ENCODE results near the gene RGS10. TPM values are rescaled to one million over a fixed set of nuclear protein-coding genes. Genes with fewer than 3 reads are reported as not detected.

RGS10 gene
- polyA plus RNA-seq, 3 donors = 57.1 to 87.2 (median 75.8) TPM

DNA sequence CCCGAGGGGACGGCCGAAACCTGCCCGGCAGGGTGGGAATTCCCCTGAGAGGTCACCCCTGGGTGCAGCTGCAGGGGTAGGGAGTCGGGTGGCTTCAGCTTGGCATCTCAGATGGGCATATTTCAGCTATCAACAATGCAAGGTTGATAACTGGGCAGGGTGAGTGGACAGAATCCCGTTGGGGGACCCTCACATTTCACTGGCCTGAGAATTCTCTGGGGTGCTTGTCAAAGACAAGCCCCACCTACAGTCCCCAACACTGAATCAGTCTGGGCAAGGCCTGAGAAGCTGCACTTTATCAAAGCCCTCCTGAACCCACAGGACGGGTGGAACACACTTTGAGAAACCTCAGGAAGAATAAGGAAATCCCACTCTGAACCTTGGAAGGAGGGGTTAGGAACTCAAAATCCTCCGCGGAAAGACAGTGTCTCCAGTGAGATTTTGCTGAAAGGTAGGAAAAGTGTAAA is 3.1 kb downstream of the RGS10 start:
- 100% methylated on average over 2 of the region's 9 CpGs for WGBS (ENCODE audit: insufficient coverage)
- H3K4me1 ChIP-seq (ENCODE audit: control insufficient read depth in 1 of 2, insufficient read depth in 2 of 2, low read length in 2 of 2) = peaks cover 40 to 68% of the 10 kb centered on the region in 2 donors
- H3K4me1 Mint-ChIP-seq = peaks cover 66% of the 10 kb centered on the region
- H3K9me3 Mint-ChIP-seq = peaks cover 0 to 2% (median 0%) of the 10 kb centered on the region in 7 donors
- H3K79me2 ChIP-seq (ENCODE audit: insufficient read depth, low read length) = peaks cover 68% of the 10 kb centered on the region
- no peak overlapping the region for H3K4me2 ChIP-seq (replicated peaks; ENCODE audit: extremely low read depth, low read length, poor library complexity, severe bottlenecking)
- peaks cover 75% of the 10 kb centered on the region for H4K20me1 ChIP-seq (ENCODE audit: insufficient read depth, low read length)
- TF ChIP-seq CTCF (IDR thresholded peaks at IDR 0.05) = no peak
- no peak overlapping the region for H3K27ac ChIP-seq (ENCODE audit: low read depth in 1 of 2, low read length in 2 of 2)
- H3K9ac ChIP-seq (ENCODE audit: insufficient read depth, low read length, poor library complexity, severe bottlenecking) = no peak overlapping the region
- H3K27me3 ChIP-seq (ENCODE audit: control insufficient read depth in 2 of 2, insufficient read depth in 2 of 2, low read length in 2 of 2) = peaks cover 0 to 8% of the 10 kb centered on the region in 2 donors
- H3K4me3 Mint-ChIP-seq = peak overlapping the region in 1 of 2 donors; percentile 31
- DNase-seq = no peak
- no peak overlapping the region for H3K4me3 ChIP-seq (replicated peaks in 1 of 3; ENCODE audit: low read depth in 2 of 3, low read length in 3 of 3)
- no peak overlapping the region for H2AFZ ChIP-seq (ENCODE audit: insufficient read depth, low read depth, low read length, poor library complexity, severe bottlenecking)
- no peaks in the 10 kb centered on the region for H3K9me3 ChIP-seq (replicated peaks in 1 of 2; ENCODE audit: control insufficient read depth in 1 of 2, insufficient read depth in 1 of 2, low read length in 2 of 2)
- H3K36me3 ChIP-seq (replicated peaks in 1 of 2; ENCODE audit: control insufficient read depth in 1 of 2, insufficient read depth in 2 of 2, low read length in 2 of 2) = peaks cover 0 to 7% of the 10 kb centered on the region in 2 donors
- intact Hi-C loops (cut with micrococcal nuclease) = no loop called here
- H3K36me3 Mint-ChIP-seq = peaks cover 14 to 20% of the 10 kb centered on the region in 2 donors
- H3K27me3 Mint-ChIP-seq (ENCODE audit: low read depth in 3 of 3) = peaks cover 9 to 11% (median 10%) of the 10 kb centered on the region in 3 donors
- H3K27ac Mint-ChIP-seq = no peak overlapping the region

- Histone ChIP-seq H4K20me1 (ENCODE audit: insufficient read depth, low read length) (peaks cover 77% of the 10 kb centered on the region), H3K36me3 (replicated peaks in 1 of 2; ENCODE audit: control insufficient read depth in 1 of 2, insufficient read depth in 2 of 2, low read length in 2 of 2) (peaks cover 0 to 7% of the 10 kb centered on the region in 2 donors), H3K4me2 (replicated peaks; ENCODE audit: extremely low read depth, low read length, poor library complexity, severe bottlenecking) (peak overlapping the region; percentile 35), H3K4me3 (replicated peaks in 1 of 3; ENCODE audit: low read depth in 2 of 3, low read length in 3 of 3) (peak overlapping the region in 1 of 3 experiments; percentile 21), H3K4me1 (ENCODE audit: control insufficient read depth in 1 of 2, insufficient read depth in 2 of 2, low read length in 2 of 2) (peaks cover 40 to 68% of the 10 kb centered on the region in 2 donors), H2AFZ (ENCODE audit: insufficient read depth, low read depth, low read length, poor library complexity, severe bottlenecking) (no peak overlapping the region), H3K27me3 (ENCODE audit: control insufficient read depth in 2 of 2, insufficient read depth in 2 of 2, low read length in 2 of 2) (peaks cover 0 to 4% of the 10 kb centered on the region in 2 donors), H3K27ac (ENCODE audit: low read depth in 1 of 2, low read length in 2 of 2) (peak overlapping the region in 1 of 2 donors; percentile 17), H3K9ac (ENCODE audit: insufficient read depth, low read length, poor library complexity, severe bottlenecking) (no peak overlapping the region), H3K79me2 (ENCODE audit: insufficient read depth, low read length) (peaks cover 68% of the 10 kb centered on the region), H3K9me3 (replicated peaks in 1 of 2; ENCODE audit: control insufficient read depth in 1 of 2, insufficient read depth in 1 of 2, low read length in 2 of 2) (no peaks in the 10 kb centered on the region)
- H3K36me3 Mint-ChIP-seq = peaks cover 14 to 20% of the 10 kb centered on the region in 2 donors
- peaks cover 64% of the 10 kb centered on the region for H3K4me1 Mint-ChIP-seq
- intact Hi-C loops (cut with micrococcal nuclease) = no loop called here
- peak overlapping the region in 4 of 7 donors; percentile 32 to 75 (median 62) for H3K27ac Mint-ChIP-seq
- peak overlapping the region; percentile 35 to 65 for H3K4me3 Mint-ChIP-seq
- 40% methylated on average over 8 of the region's 9 CpGs for WGBS (ENCODE audit: insufficient coverage)
- DNase-seq = peak in 1 of 3 donors; percentile 32
- peaks cover 0 to 2% (median 0%) of the 10 kb centered on the region in 7 donors for H3K9me3 Mint-ChIP-seq
- TF ChIP-seq CTCF (IDR thresholded peaks at IDR 0.05) = no peak
- H3K27me3 Mint-ChIP-seq (ENCODE audit: low read depth in 3 of 3) = peaks cover 4 to 8% (median 8%) of the 10 kb centered on the region in 3 donors
These were observed 3.7 kb downstream of the RGS10 start for GRCh38 chr10:119538632-119539358.
